GM19238 (cell line): ENCODE results near the gene ZIC5.

ENCODE experiments used
- DNase-seq: peaks from one replicate; pipeline ENCODE4 v3.0.0; 2011; ENCODE audit warnings: low spot score; ENCODE audit not compliant: insufficient read length

Gene ZIC5

GRCh38 chr13:99987154-99988019 is 15.8 kb upstream of the ZIC5 start:
- DNase-seq, result no peak

GRCh38 chr13:99986741-99987140 is 15.2 kb upstream of the ZIC5 start:
- no peak for DNase-seq

- no peak for DNase-seq
Measured at GRCh38 chr13:99985886-99986527, 14.4 kb upstream of the ZIC5 start.

- no peak for DNase-seq
Measured at GRCh38 chr13:99985241-99985874, 13.8 kb upstream of the ZIC5 start.

GRCh38 chr13:99984461-99985240 is 13.1 kb upstream of the ZIC5 start:
- no peak for DNase-seq

- no peak for DNase-seq
Measured at GRCh38 chr13:99983499-99984401, 12.2 kb upstream of the ZIC5 start.

- no peak for DNase-seq
Measured at GRCh38 chr13:99982731-99983498, 11.3 kb upstream of the ZIC5 start.

- no peak for DNase-seq
Measured at GRCh38 chr13:99982036-99982730, 10.6 kb upstream of the ZIC5 start.

GRCh38 chr13:99981735-99982035 is 10.1 kb upstream of the ZIC5 start, which contains the start of gene ZIC2:
Gene ZIC2, plus strand, starts transcription at chr13:99981784. Its CDS starts 281 bp downstream, at chr13:99982065.
- DNase-seq, result no peak

GRCh38 chr13:99980824-99981734 is 9.5 kb upstream of the ZIC5 start:
- no peak for DNase-seq

- peak; percentile 62 for DNase-seq
Measured at GRCh38 chr13:99980201-99980823, 8.7 kb upstream of the ZIC5 start.

- DNase-seq, result no peak
Measured at GRCh38 chr13:99979453-99980200, 8.1 kb upstream of the ZIC5 start.

- no peak for DNase-seq
Measured at GRCh38 chr13:99978799-99979452, 7.4 kb upstream of the ZIC5 start.

- no peak for DNase-seq
Measured at GRCh38 chr13:99977912-99978798, 6.6 kb upstream of the ZIC5 start.

- no peak for DNase-seq
Measured at GRCh38 chr13:99977334-99977911, 5.9 kb upstream of the ZIC5 start.
